Cardiac fibroblast (primary cell): ENCODE measurements around the gene PRKN.

Experiments used
- DNase-seq, 2 donors: peaks; one replicate each; pipeline versions ENCODE4 v3.0.0 to v3.0.0-alpha.2; 2010; ENCODE audit warnings: low read depth in 2 of 2
- H3K4me3 ChIP-seq, 2 donors: replicated peaks in 1 of 2; 1 replicate in 1 of 2; 2 replicates in 1 of 2; pipeline ENCODE4 v1.5.1; 2011; ENCODE audit warnings: low read depth in 2 of 2, low read length in 2 of 2, mild to moderate bottlenecking in 2 of 2, moderate library complexity in 1 of 2
- CTCF ChIP-seq: IDR thresholded peaks from one replicate; pipeline ENCODE4 v1.5.1; 2011; ENCODE audit warnings: low read depth, mild to moderate bottlenecking, low read length, inconsistent platforms

PRKN gene

DNA sequence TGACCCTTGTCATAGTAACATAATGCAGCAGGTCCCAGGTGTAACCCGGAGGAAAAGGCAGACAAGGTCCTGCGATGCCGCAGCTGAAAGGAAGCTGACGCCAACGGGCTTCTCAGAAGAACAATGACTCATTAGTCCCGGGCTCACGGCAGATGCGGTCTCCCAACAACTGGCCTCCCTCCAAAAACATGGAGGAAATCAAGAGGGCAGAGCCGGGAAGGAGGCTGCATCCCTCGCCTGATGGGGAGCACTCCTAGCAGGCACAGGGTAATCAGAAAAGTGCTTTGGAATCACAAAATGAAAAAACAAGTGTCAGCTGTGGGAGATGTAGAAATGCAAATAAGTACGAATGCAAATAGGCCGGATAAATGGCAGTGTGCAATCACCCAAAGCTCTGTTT, 1288.5 kb downstream of the PRKN start:
- no peak overlapping the region for H3K4me3 ChIP-seq
- TF ChIP-seq CTCF = no peak
- peak; percentile 95 for DNase-seq

- no peak for TF ChIP-seq CTCF
- H3K4me3 ChIP-seq = no peak overlapping the region
- DNase-seq = no peak
Measured at GRCh38 chr6:161438430-161439030, 1289.0 kb downstream of the PRKN start.

- DNase-seq = peak in 1 of 2 donors; percentile 24
- no peak overlapping the region for H3K4me3 ChIP-seq
Measured at GRCh38 chr6:161437851-161438250, 1289.7 kb downstream of the PRKN start.

GRCh38 chr6:161436106-161436876, 1291.3 kb downstream of the PRKN start:
- no peak overlapping the region for H3K4me3 ChIP-seq
- peak in 1 of 2 donors; percentile 16 for DNase-seq
- TF ChIP-seq CTCF = no peak

More at GRCh38 chr6:161437851-161438250, 1289.7 kb downstream of the PRKN start:
- no peak for TF ChIP-seq CTCF

DNA sequence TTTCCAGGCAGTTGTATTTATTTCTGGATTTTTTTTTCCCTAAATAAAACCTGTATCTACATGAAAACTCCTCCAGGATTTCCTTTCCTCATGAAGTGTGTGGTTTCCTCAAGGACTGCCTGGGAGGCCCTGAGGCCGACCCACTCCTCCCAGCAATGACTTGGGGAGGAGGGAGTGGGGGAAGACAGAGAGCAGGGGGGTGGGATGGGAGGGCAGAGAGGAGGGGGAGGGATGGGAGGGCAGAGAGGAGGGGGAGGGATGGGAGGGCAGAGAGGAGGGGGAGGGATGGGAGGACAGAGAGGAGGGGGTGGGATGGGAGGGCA, 1291.9 kb downstream of the PRKN start:
- no peak overlapping the region for H3K4me3 ChIP-seq
- no peak for TF ChIP-seq CTCF

GRCh38 chr6:161434921-161435747, 1292.4 kb downstream of the PRKN start:
- no peak overlapping the region for H3K4me3 ChIP-seq
- DNase-seq = peak; percentile 96 to 97

More for the DNA sequence above, 1291.9 kb downstream of the PRKN start:
- peak in 1 of 2 donors; percentile 53 for DNase-seq

More at GRCh38 chr6:161434921-161435747, 1292.4 kb downstream of the PRKN start:
- no peak for TF ChIP-seq CTCF
